ENCODE results near the gene RIGI. TPM values are rescaled to one million over a fixed set of nuclear protein-coding genes. Genes with fewer than 3 reads are reported as not detected.
A peak's percentile ranks its signal among the peaks of the same experiment; 100 is the strongest.
"Not testable (repeated sequence)": the region's sequence is repeated elsewhere in the genome, so short reads cannot be mapped to it uniquely, and the experiment has no call there.

Gene RIGI
- total and polyA plus RNA-seq, 3 donors from 2014 or later = 4.9 to 10.2 (median 8.4) TPM

- peak overlapping the region; percentile 92 for H3K27ac ChIP-seq
- H3K27me3 ChIP-seq = no peaks in the 10 kb centered on the region
- TF ChIP-seq CTCF (IDR thresholded peaks at IDR 0.05) = no peak
- no peak for TF ChIP-seq POLR2A (IDR thresholded peaks at IDR 0.05)
- no peaks in the 10 kb centered on the region for H3K36me3 ChIP-seq (ENCODE audit: low read depth, missing control alignments)
- peaks cover 11% of the 10 kb centered on the region for H3K4me1 ChIP-seq
- peak overlapping the region; percentile 68 to 73 for H3K4me3 ChIP-seq
- intact Hi-C loops (cut with DNase I; ENCODE audit: low total_unique reads) = no loop called here
- 12 to 25% methylated on average over 19 to 22 of the region's 22 CpGs for WGBS, 2 donors
- no peaks in the 10 kb centered on the region for H3K9me3 ChIP-seq
- DNase-seq = peak; percentile 38
Measured at GRCh38 chr9:32524892-32525708, 896 bp downstream of the RIGI start.

- H3K9me3 ChIP-seq; H3K27ac ChIP-seq; DNase-seq; intact Hi-C loops (cut with DNase I; ENCODE audit: low total_unique reads); H3K36me3 ChIP-seq (ENCODE audit: low read depth, missing control alignments); H3K27me3 ChIP-seq: not testable (repeated sequence)
- 48 to 66% methylated on average over 8 to 11 of the region's 11 CpGs for WGBS, 2 donors
- peak overlapping the region; percentile 68 to 73 for H3K4me3 ChIP-seq
- H3K4me1 ChIP-seq = peaks cover 11% of the 10 kb centered on the region
Measured at GRCh38 chr9:32524558-32524891, 1.5 kb downstream of the RIGI start.

- no peak for DNase-seq
- no peaks in the 10 kb centered on the region for H3K9me3 ChIP-seq
- no peaks in the 10 kb centered on the region for H3K27me3 ChIP-seq
- WGBS, 2 donors = 52 to 71% methylated on average over 1 of the region's 1 CpG
- H3K4me3 ChIP-seq = no peak overlapping the region
- no peaks in the 10 kb centered on the region for H3K36me3 ChIP-seq (ENCODE audit: low read depth, missing control alignments)
- intact Hi-C loops (cut with DNase I; ENCODE audit: low total_unique reads) = no loop called here
- no peak for TF ChIP-seq CTCF (IDR thresholded peaks at IDR 0.05)
- H3K4me1 ChIP-seq = peaks cover 11% of the 10 kb centered on the region
- H3K27ac ChIP-seq = no peak overlapping the region
Measured at GRCh38 chr9:32523910-32524309, 2.1 kb downstream of the RIGI start.

- H3K9me3 ChIP-seq = no peaks in the 10 kb centered on the region
Measured at GRCh38 chr9:32518276-32518675, 7.7 kb downstream of the RIGI start.

GRCh38 chr9:32516241-32516640 lies 9.8 kb downstream of the RIGI start:
- H3K27ac ChIP-seq = no peak overlapping the region
- H3K36me3 ChIP-seq (ENCODE audit: low read depth, missing control alignments) = no peaks in the 10 kb centered on the region
- intact Hi-C loops (cut with DNase I; ENCODE audit: low total_unique reads) = no loop called here

More at GRCh38 chr9:32518276-32518675, 7.7 kb downstream of the RIGI start:
- DNase-seq = no peak
- H3K27ac ChIP-seq = no peak overlapping the region
- no peaks in the 10 kb centered on the region for H3K36me3 ChIP-seq (ENCODE audit: low read depth, missing control alignments)
- H3K27me3 ChIP-seq = no peaks in the 10 kb centered on the region
- intact Hi-C loops (cut with DNase I; ENCODE audit: low total_unique reads) = no loop called here
- WGBS, 2 donors = 94 to 98% methylated on average over 1 of the region's 1 CpG
- no peak overlapping the region for H3K4me3 ChIP-seq
- TF ChIP-seq CTCF (IDR thresholded peaks at IDR 0.05) (no peak), POLR2A (IDR thresholded peaks at IDR 0.05) (no peak)
- no peaks in the 10 kb centered on the region for H3K4me1 ChIP-seq

More at GRCh38 chr9:32516241-32516640, 9.8 kb downstream of the RIGI start:
- no peaks in the 10 kb centered on the region for H3K9me3 ChIP-seq
- DNase-seq = no peak
- no peaks in the 10 kb centered on the region for H3K27me3 ChIP-seq
- TF ChIP-seq POLR2A (IDR thresholded peaks at IDR 0.05) (no peak), CTCF (IDR thresholded peaks at IDR 0.05) (no peak)
- H3K4me1 ChIP-seq = no peaks in the 10 kb centered on the region
- no peak overlapping the region for H3K4me3 ChIP-seq
